Erythroblast (primary cell): ENCODE measurements around the gene PDK1.

Experiments used
- GATA1 ChIP-seq: IDR thresholded peaks from 2 replicates; pipeline ENCODE4 v1.6.1; 2011; ENCODE audit warnings: low read depth, mild to moderate bottlenecking, control low read depth, low read length, moderate library complexity
- POLR2A ChIP-seq: IDR thresholded peaks from 2 replicates; pipeline ENCODE4 v1.6.1; 2011; ENCODE audit warnings: mild to moderate bottlenecking, low read length

DNA sequence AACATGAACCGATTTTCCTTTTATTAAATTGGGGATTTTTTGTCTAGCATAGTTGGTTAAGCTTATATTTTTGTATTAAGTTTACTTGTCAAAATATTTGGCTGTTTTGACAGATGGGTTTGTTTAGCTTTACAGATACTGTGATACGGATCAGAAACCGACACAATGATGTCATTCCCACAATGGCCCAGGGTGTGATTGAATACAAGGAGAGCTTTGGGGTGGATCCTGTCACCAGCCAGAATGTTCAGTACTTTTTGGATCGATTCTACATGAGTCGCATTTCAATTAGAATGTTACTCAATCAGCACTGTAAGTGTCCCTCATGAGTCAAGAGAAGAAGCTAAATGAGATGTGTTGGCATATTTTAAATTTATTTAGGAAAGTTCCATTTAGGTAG lies 8.5 kb downstream of the PDK1 start:
- TF ChIP-seq POLR2A (no peak), GATA1 (no peak)
